Measurements from ENCODE around the gene DNAJC24. TPM values are rescaled to one million over a fixed set of nuclear protein-coding genes. Genes with fewer than 3 reads are reported as not detected.

Gene DNAJC24
- total and polyA plus RNA-seq, 4 donors: 3.8 to 16.8 (median 6.2) TPM

DNA sequence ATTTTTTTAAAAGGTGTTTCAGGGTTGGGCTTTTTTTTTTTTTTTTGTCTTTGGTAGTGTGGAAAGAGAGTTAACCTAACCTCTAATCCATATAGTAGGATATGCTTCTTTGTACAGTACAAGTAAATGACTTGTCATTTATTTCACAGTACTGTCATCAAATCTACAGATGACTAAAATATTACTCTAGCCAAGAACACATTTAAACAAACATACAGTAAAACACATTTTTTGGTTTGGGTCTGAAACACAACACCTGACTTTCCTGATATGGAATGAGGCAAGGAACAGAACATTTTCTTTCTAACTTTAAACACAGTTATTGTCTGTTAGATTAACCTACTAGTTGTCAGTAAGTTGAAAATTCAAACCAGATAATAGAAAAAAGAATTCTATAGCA is 71.6 kb downstream of the DNAJC24 start:
- H3K9me3 ChIP-seq (ENCODE audit: control insufficient read depth in 4 of 4, low read length in 3 of 4): no peaks in the 10 kb centered on the region
- DNase-seq (ENCODE audit: low spot score): no peak
- H3K27ac ChIP-seq (ENCODE audit: low read depth in 1 of 2, low read length in 2 of 2): no peak overlapping the region
- H3K36me3 ChIP-seq (ENCODE audit: control insufficient read depth in 4 of 4, insufficient read depth in 3 of 4, low read depth in 1 of 4, low read length in 3 of 4): peaks cover 0 to 2% (median 0%) of the 10 kb centered on the region in 4 donors
- no peaks in the 10 kb centered on the region for H3K4me1 ChIP-seq (ENCODE audit: control insufficient read depth in 4 of 4, insufficient read depth in 4 of 4, low read length in 3 of 4)
- no peak for TF ChIP-seq REST (IDR thresholded peaks at IDR 0.05)
- no peak overlapping the region for H3K4me3 ChIP-seq (ENCODE audit: low read depth in 1 of 3, low read length in 3 of 3)
- H3K9ac ChIP-seq (ENCODE audit: low read depth in 1 of 2, low read length in 2 of 2): no peak overlapping the region
- H3K27me3 ChIP-seq (ENCODE audit: control insufficient read depth in 4 of 4, insufficient read depth in 4 of 4, low read length in 3 of 4): no peaks in the 10 kb centered on the region

GRCh38 chr11:31442086-31442485 is 72.4 kb downstream of the DNAJC24 start:
- Histone ChIP-seq H3K4me1 (ENCODE audit: control insufficient read depth in 4 of 4, insufficient read depth in 4 of 4, low read length in 3 of 4) (no peaks in the 10 kb centered on the region), H3K27me3 (ENCODE audit: control insufficient read depth in 4 of 4, insufficient read depth in 4 of 4, low read length in 3 of 4) (no peaks in the 10 kb centered on the region), H3K36me3 (ENCODE audit: control insufficient read depth in 4 of 4, insufficient read depth in 3 of 4, low read depth in 1 of 4, low read length in 3 of 4) (peaks cover 0 to 2% (median under 1%) of the 10 kb centered on the region in 4 donors), H3K9ac (ENCODE audit: low read depth in 1 of 2, low read length in 2 of 2) (no peak overlapping the region), H3K9me3 (ENCODE audit: control insufficient read depth in 4 of 4, low read length in 3 of 4) (no peaks in the 10 kb centered on the region), H3K27ac (ENCODE audit: low read depth in 1 of 2, low read length in 2 of 2) (no peak overlapping the region), H3K4me3 (ENCODE audit: low read depth in 1 of 3, low read length in 3 of 3) (no peak overlapping the region)
- no peak for DNase-seq (ENCODE audit: low spot score)
- TF ChIP-seq, protein P1, sequence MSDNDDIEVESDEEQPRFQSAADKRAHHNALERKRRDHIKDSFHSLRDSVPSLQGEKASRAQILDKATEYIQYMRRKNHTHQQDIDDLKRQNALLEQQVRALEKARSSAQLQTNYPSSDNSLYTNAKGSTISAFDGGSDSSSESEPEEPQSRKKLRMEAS (IDR thresholded peaks at IDR 0.05): no peak
- TF ChIP-seq ZBTB33 (IDR thresholded peaks at IDR 0.05) (no peak), YY1 (IDR thresholded peaks at IDR 0.05) (no peak), FOXA1 (IDR thresholded peaks at IDR 0.05) (no peak), HNF4G (IDR thresholded peaks at IDR 0.05) (no peak), FOXA2 (IDR thresholded peaks at IDR 0.05) (no peak), JUND (IDR thresholded peaks at IDR 0.05) (no peak), HNF4A (conservative IDR thresholded peaks at IDR 0.05) (no peak), RAD21 (IDR thresholded peaks at IDR 0.05) (no peak)
- TF ChIP-seq, protein P2, sequence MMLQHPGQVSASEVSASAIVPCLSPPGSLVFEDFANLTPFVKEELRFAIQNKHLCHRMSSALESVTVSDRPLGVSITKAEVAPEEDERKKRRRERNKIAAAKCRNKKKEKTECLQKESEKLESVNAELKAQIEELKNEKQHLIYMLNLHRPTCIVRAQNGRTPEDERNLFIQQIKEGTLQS (IDR thresholded peaks at IDR 0.05): no peak
- WGBS: 80% methylated on average over 2 of the region's 2 CpGs

GRCh38 chr11:31443802-31444201 is 74.1 kb downstream of the DNAJC24 start:
- H3K27me3 ChIP-seq (ENCODE audit: control insufficient read depth in 4 of 4, insufficient read depth in 4 of 4, low read length in 3 of 4): no peaks in the 10 kb centered on the region
- no peak for DNase-seq (ENCODE audit: low spot score)
- peaks cover 0 to 2% (median under 1%) of the 10 kb centered on the region in 4 donors for H3K36me3 ChIP-seq (ENCODE audit: control insufficient read depth in 4 of 4, insufficient read depth in 3 of 4, low read depth in 1 of 4, low read length in 3 of 4)
- WGBS: 93% methylated on average over 3 of the region's 3 CpGs
- no peaks in the 10 kb centered on the region for H3K4me1 ChIP-seq (ENCODE audit: control insufficient read depth in 4 of 4, insufficient read depth in 4 of 4, low read length in 3 of 4)
- no peaks in the 10 kb centered on the region for H3K9me3 ChIP-seq (ENCODE audit: control insufficient read depth in 4 of 4, low read length in 3 of 4)
- no peak overlapping the region for H3K4me3 ChIP-seq (ENCODE audit: low read depth in 1 of 3, low read length in 3 of 3)
- H3K9ac ChIP-seq (ENCODE audit: low read depth in 1 of 2, low read length in 2 of 2): no peak overlapping the region
- TF ChIP-seq NR2F2 (IDR thresholded peaks at IDR 0.05): no peak
- TF ChIP-seq FOXA1 (IDR thresholded peaks at IDR 0.05): no peak
- TF ChIP-seq TAF1 (conservative IDR thresholded peaks at IDR 0.05): no peak
- TF ChIP-seq EGR1 (IDR thresholded peaks at IDR 0.05; ENCODE audit: low read depth in 2 of 2): no peak
- TF ChIP-seq, protein P1 (IDR thresholded peaks at IDR 0.05): no peak
- no peak for TF ChIP-seq RAD21 (IDR thresholded peaks at IDR 0.05)
- no peak for TF ChIP-seq RXRA (IDR thresholded peaks at IDR 0.05)
- TF ChIP-seq REST (IDR thresholded peaks at IDR 0.05): no peak
- TF ChIP-seq FOXA2 (IDR thresholded peaks at IDR 0.05): no peak
- TF ChIP-seq GABPA (IDR thresholded peaks at IDR 0.05 in 1 of 2, conservative IDR thresholded peaks at IDR 0.05 in 1 of 2): no peak
- no peak for TF ChIP-seq YY1 (IDR thresholded peaks at IDR 0.05)
- TF ChIP-seq JUND (IDR thresholded peaks at IDR 0.05): no peak
- TF ChIP-seq, protein P2 (IDR thresholded peaks at IDR 0.05): no peak
- no peak overlapping the region for H3K27ac ChIP-seq (ENCODE audit: low read depth in 1 of 2, low read length in 2 of 2)
